Right lobe of liver (tissue), 6 donors: ENCODE results near the gene BANK1. TPM values are rescaled to one million over a fixed set of nuclear protein-coding genes. Genes with fewer than 3 reads are reported as not detected.

Experiments used
- ATAC-seq, 4 donors: fragments of 200-7000 bp; cut with Tn5 transposase; one replicate each; pipeline ENCODE4 v1.9.1; 2020; ENCODE audit warnings: mild to moderate bottlenecking in 4 of 4, moderate library complexity in 4 of 4
- DNase-seq, 3 donors: peaks; one replicate each; pipeline ENCODE4 v3.0.0-alpha.2; 2020
- H3K27ac ChIP-seq, 3 donors: fragments of 200-600 bp; one replicate each; pipeline ENCODE4 v1.8.0; 2022
- H3K27me3 ChIP-seq, 2 donors: fragments of 200-600 bp; one replicate each; pipeline ENCODE4 v1.8.0; 2022
- H3K36me3 ChIP-seq, 4 donors: fragments of 200-600 bp; sonication (generic) in 1 of 4; one replicate each; pipeline versions ENCODE4 v1.5.1 to v1.8.0; 2017 to 2022; ENCODE audit warnings: control low read depth in 1 of 4
- H3K4me1 ChIP-seq, 4 donors: fragments of 200-600 bp; sonication (generic) in 1 of 4; one replicate each; pipeline versions ENCODE4 v1.5.1 to v1.8.0; 2017 to 2022; ENCODE audit warnings: control low read depth in 1 of 4
- H3K4me3 ChIP-seq, 3 donors: fragments of 200-600 bp; one replicate each; pipeline ENCODE4 v1.8.0; 2022
- H3K9me3 ChIP-seq, 4 donors: fragments of 200-600 bp; sonication (generic) in 1 of 4; one replicate each; pipeline versions ENCODE4 v1.5.1 to v1.8.0; 2017 to 2022; ENCODE audit warnings: control low read depth in 1 of 4
- CTCF ChIP-seq, 4 donors: fragments of 200-600 bp in 3 of 4; fragments of 450-650 bp in 1 of 4; IDR thresholded peaks; one replicate each; pipeline versions ENCODE4 v1.5.1 to v1.8.0; 2016 to 2022; ENCODE audit warnings: antibody characterized with exemption in 4 of 4, mild to moderate bottlenecking in 2 of 4
- POLR2A ChIP-seq: fragments of 450-650 bp; IDR thresholded peaks from one replicate; pipeline ENCODE4 v1.6.1; 2017; ENCODE audit warnings: antibody characterized with exemption, mild to moderate bottlenecking
- WGBS: methylation state at CpG from one replicate; pipeline ENCODE4 v1.1.6; 2018; ENCODE audit warnings: low coverage, low lambda C conversion rate; ENCODE audit not compliant: insufficient coverage; ENCODE audit errors: missing lambda C conversion rate; 5-methylcytosine and 5-hydroxymethylcytosine counted together
- intact Hi-C, 2 donors: fragments of 100-400 bp; cut with DNase I; formaldehyde crosslinking; loops; one replicate each; pipeline versions ENCODE4 v1.11.2 to v1.14.1; 2022
- total RNA-seq, 6 experiments: library from RNA; depleted of rRNA in 2 of 6; stranded (reverse); fragments of >200 nt in 2 of 6; fragmentation: NEBNext Ultra II Directional in 3 of 6; extraction: Animal tissue kit (Norgen Biotek cat#: 25700) in 3 of 6; gene quantifications; one replicate each; pipeline versions ENCODE4 v1.1.0 to v1.2.4, GENCODE V29; 2016 to 2023
- donor health status: DM: no; HTN: yes; CAD: no.
- donor health status: DM: no; HTN: no; CAD: no.
- donor health status: DM: no; HTN: no; CAD: no.
- donor health status: DM: no; HTN: yes; CAD: no.
- donor health status: DM: no; HTN: yes; CAD: no.

The BANK1 gene
- total RNA-seq, 6 experiments from 2014 or later = 0.06 to 0.84 (median 0.27) TPM; not detected in 2

- Histone ChIP-seq H3K36me3 (no peaks in the 10 kb centered on the region), H3K4me3 (no peak overlapping the region), H3K27me3 (no peaks in the 10 kb centered on the region), H3K4me1 (no peaks in the 10 kb centered on the region), H3K9me3 (no peaks in the 10 kb centered on the region), H3K27ac (no peak overlapping the region)
- 80% methylated on average over 1 of the region's 1 CpG for WGBS
- TF ChIP-seq CTCF (IDR thresholded peaks at IDR 0.05) = no peak
- no peak for TF ChIP-seq POLR2A
- intact Hi-C loops = no loop called here
- DNase-seq = no peak
- no peak for ATAC-seq
Measured at GRCh38 chr4:101961144-101961543, 170.6 kb downstream of the BANK1 start.

DNA sequence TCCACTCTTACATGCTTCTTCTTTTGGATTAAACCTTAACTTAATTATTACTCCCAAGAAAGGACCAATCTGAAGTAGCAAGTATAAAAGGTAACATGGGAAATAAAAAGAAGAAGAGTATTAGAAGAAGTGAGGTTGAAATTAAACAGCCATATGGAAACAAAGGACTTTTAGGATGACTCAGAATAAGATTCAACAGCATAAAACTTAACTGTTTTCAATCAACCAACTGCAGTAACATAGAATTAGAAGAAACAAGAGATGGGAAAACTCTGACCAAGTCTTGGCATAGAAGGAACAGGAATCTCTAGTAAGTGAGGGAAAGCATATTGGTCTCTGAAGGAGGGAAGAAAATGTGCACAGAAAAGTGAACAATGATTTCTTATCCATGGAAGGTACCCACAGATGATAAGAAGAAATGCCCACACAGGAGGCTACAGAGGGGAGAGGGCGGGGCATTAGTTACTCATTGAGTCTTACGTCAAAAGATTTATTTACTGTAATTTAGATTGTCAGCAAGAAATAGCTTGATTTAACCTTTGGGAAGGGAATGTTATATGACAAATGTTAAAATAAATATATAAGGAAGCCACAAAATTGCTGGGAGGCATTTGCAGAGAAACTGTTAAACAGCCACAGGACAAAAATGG, 177.3 kb downstream of the BANK1 start:
- no peak overlapping the region for H3K4me3 ChIP-seq
- no peaks in the 10 kb centered on the region for H3K27me3 ChIP-seq
- intact Hi-C loops = no loop called here
- ATAC-seq (no peak), DNase-seq (no peak)
- H3K9me3 ChIP-seq = no peaks in the 10 kb centered on the region
- WGBS = 65% methylated on average over 2 of the region's 2 CpGs
- no peaks in the 10 kb centered on the region for H3K36me3 ChIP-seq
- H3K4me1 ChIP-seq = no peaks in the 10 kb centered on the region
- no peak overlapping the region for H3K27ac ChIP-seq
- TF ChIP-seq POLR2A (no peak), CTCF (IDR thresholded peaks at IDR 0.05) (no peak)

DNA sequence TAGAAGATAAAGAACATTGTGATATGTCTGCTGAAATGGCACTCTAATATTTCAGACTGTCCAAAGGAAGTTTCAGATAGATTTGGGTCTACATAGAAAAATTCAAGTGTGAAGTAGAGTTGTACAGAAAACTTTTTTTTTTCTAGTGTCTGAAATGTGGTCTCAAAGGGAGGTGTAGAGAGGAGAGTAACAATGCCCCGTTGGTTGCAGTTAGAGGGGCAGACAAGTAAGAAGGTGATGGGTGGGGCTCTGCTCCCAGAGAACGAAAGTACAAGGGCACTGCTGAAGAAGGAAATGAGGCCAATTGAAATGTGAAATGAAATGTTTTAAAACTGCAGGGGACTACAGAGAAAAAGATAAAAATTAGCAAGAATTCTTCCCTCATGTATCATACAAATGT, 177.8 kb downstream of the BANK1 start:
- Histone ChIP-seq H3K36me3 (no peaks in the 10 kb centered on the region), H3K4me3 (no peak overlapping the region), H3K9me3 (no peaks in the 10 kb centered on the region), H3K4me1 (no peaks in the 10 kb centered on the region), H3K27me3 (no peaks in the 10 kb centered on the region), H3K27ac (no peak overlapping the region)
- no peak for DNase-seq
- TF ChIP-seq CTCF (IDR thresholded peaks at IDR 0.05) = no peak
- no peak for TF ChIP-seq POLR2A
- WGBS = 38% methylated on average over 2 of the region's 2 CpGs
- intact Hi-C loops = no loop called here
- no peak for ATAC-seq

GRCh38 chr4:101969965-101970364, 179.4 kb downstream of the BANK1 start:
- TF ChIP-seq CTCF (IDR thresholded peaks at IDR 0.05) (no peak), POLR2A (no peak)
- ATAC-seq = no peak
- no peak overlapping the region for H3K27ac ChIP-seq
- WGBS = 61% methylated on average over 6 of the region's 6 CpGs
- H3K9me3 ChIP-seq = no peaks in the 10 kb centered on the region
- no peaks in the 10 kb centered on the region for H3K36me3 ChIP-seq
- no peaks in the 10 kb centered on the region for H3K27me3 ChIP-seq
- no peak for DNase-seq
- H3K4me1 ChIP-seq = no peaks in the 10 kb centered on the region
- no peak overlapping the region for H3K4me3 ChIP-seq
- intact Hi-C loops = no loop called here
